Upper lobe of left lung (tissue), 6 donors: Measurements from ENCODE around the gene PUSL1. TPM values are rescaled to one million over a fixed set of nuclear protein-coding genes. Genes with fewer than 3 reads are reported as not detected.

Source experiments
- ATAC-seq, 2 donors: fragments of 200-7000 bp; cut with Tn5 transposase; one replicate each; pipeline ENCODE4 v1.9.1; 2022; ENCODE audit warnings: mild to moderate bottlenecking in 2 of 2, moderate library complexity in 2 of 2; ENCODE audit not compliant: low FRiP score in 2 of 2
- DNase-seq, 2 donors: peaks; one replicate each; pipeline ENCODE4 v3.0.0-alpha.2; 2019 to 2020
- H3K27ac ChIP-seq, 4 donors: fragments of 200-600 bp; sonication (generic); one replicate each; pipeline ENCODE4 v1.5.1; 2016 to 2019
- H3K27me3 ChIP-seq, 4 donors: fragments of 200-600 bp; sonication (generic); one replicate each; pipeline ENCODE4 v1.5.1; 2017 to 2019
- H3K36me3 ChIP-seq, 4 donors: fragments of 200-600 bp; sonication (generic); one replicate each; pipeline ENCODE4 v1.5.1; 2016 to 2019
- H3K4me1 ChIP-seq, 4 donors: fragments of 200-600 bp; sonication (generic); one replicate each; pipeline ENCODE4 v1.5.1; 2018 to 2019
- H3K4me3 ChIP-seq, 4 donors: fragments of 200-600 bp; sonication (generic); one replicate each; pipeline ENCODE4 v1.5.1; 2017 to 2019; ENCODE audit warnings: mild to moderate bottlenecking in 2 of 4, moderate library complexity in 1 of 4
- H3K9me3 ChIP-seq, 4 donors: fragments of 200-600 bp; sonication (generic); one replicate each; pipeline ENCODE4 v1.5.1; 2018 to 2019
- EP300 ChIP-seq, 4 donors: sonication (generic); formaldehyde crosslinking; IDR thresholded peaks; one replicate each; pipeline ENCODE4 v1.5.1; 2017; ENCODE audit warnings: antibody characterized with exemption in 4 of 4, control low read depth in 2 of 4
- POLR2A ChIP-seq, 4 donors: fragments of 450-650 bp; IDR thresholded peaks; one replicate each; pipeline ENCODE4 v1.5.1; 2016 to 2017; ENCODE audit warnings: antibody characterized with exemption in 4 of 4, mild to moderate bottlenecking in 2 of 4
- POLR2AphosphoS5 ChIP-seq, 2 donors: sonication (generic); formaldehyde crosslinking; IDR thresholded peaks; one replicate each; pipeline ENCODE4 v1.5.1; 2017; ENCODE audit warnings: antibody characterized with exemption in 2 of 2
- WGBS, 2 donors: methylation state at CpG; one replicate each; pipeline ENCODE4 v1.1.5; 2017 to 2018; 5-methylcytosine and 5-hydroxymethylcytosine counted together
- total RNA-seq, 6 donors: library from RNA; depleted of rRNA in 4 of 6; stranded (reverse); fragments of >200 nt in 4 of 6; gene quantifications; one replicate each; pipeline versions ENCODE4 v1.1.0 to v1.2.1, GENCODE V29; 2016 to 2021
- TF ChIP-seq, protein P1 (sequence below), 6 experiments: fragments of 450-650 bp in 4 of 6; fragments of 200-600 bp in 2 of 6; sonication (generic) in 2 of 6; IDR thresholded peaks; one replicate each; pipeline ENCODE4 v1.5.1; 2016 to 2019; ENCODE audit warnings: antibody characterized with exemption in 6 of 6
- donor health status: DM: no; HTN: no; CAD: no; lungs with moderate emphysema.
- donor health status: DM: no; HTN: yes; CAD: no; lungs with severe emphysema.

PUSL1 gene
- total RNA-seq, 6 donors from 2014 or later = 16.8 to 38.8 (median 23.0) TPM

DNA sequence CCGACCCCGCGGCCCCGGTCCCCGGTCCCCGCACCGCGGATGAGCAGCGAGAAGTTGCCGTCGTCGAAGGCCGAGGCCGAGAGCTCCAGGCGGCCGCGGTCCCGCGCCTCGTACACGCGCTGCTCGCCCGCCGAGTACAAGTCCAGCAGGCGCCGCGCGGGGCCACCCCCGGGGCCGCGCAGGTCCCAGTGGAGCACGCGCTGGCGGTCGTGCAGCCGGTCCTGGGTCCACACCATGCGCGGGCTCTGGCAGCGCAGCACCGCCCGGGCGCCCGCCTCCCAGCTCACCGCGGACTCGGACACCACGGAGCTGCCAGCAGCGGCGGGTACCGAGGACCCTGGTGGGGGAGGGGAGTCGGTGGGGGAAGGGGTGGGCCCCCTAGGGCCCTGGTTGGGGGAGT lies 47.0 kb downstream of the PUSL1 start:
- WGBS, 2 donors = 13% methylated on average over 17 of the region's 52 CpGs; no CpG with 5 or more reads in 1 of the 2 donors
- Histone ChIP-seq H3K36me3 (peaks cover 0 to 6% (median 0%) of the 10 kb centered on the region in 4 donors), H3K4me1 (peaks cover 31 to 69% (median 63%) of the 10 kb centered on the region in 4 donors), H3K27ac (peak overlapping the region in 2 of 4 donors; percentile 42 to 81), H3K9me3 (no peaks in the 10 kb centered on the region), H3K27me3 (peaks cover 2 to 54% (median 29%) of the 10 kb centered on the region in 4 donors), H3K4me3 (peak overlapping the region in 3 of 4 donors; percentile 9 to 30 (median 29))
- DNase-seq (peak in 1 of 2 donors; percentile 91), ATAC-seq (no peak)
- TF ChIP-seq, protein P1, sequence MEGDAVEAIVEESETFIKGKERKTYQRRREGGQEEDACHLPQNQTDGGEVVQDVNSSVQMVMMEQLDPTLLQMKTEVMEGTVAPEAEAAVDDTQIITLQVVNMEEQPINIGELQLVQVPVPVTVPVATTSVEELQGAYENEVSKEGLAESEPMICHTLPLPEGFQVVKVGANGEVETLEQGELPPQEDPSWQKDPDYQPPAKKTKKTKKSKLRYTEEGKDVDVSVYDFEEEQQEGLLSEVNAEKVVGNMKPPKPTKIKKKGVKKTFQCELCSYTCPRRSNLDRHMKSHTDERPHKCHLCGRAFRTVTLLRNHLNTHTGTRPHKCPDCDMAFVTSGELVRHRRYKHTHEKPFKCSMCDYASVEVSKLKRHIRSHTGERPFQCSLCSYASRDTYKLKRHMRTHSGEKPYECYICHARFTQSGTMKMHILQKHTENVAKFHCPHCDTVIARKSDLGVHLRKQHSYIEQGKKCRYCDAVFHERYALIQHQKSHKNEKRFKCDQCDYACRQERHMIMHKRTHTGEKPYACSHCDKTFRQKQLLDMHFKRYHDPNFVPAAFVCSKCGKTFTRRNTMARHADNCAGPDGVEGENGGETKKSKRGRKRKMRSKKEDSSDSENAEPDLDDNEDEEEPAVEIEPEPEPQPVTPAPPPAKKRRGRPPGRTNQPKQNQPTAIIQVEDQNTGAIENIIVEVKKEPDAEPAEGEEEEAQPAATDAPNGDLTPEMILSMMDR (IDR thresholded peaks at IDR 0.05) = no peak
- TF ChIP-seq POLR2A (IDR thresholded peaks at IDR 0.05) (no peak), EP300 (IDR thresholded peaks at IDR 0.05) (no peak), POLR2AphosphoS5 (IDR thresholded peaks at IDR 0.05) (no peak)

DNA sequence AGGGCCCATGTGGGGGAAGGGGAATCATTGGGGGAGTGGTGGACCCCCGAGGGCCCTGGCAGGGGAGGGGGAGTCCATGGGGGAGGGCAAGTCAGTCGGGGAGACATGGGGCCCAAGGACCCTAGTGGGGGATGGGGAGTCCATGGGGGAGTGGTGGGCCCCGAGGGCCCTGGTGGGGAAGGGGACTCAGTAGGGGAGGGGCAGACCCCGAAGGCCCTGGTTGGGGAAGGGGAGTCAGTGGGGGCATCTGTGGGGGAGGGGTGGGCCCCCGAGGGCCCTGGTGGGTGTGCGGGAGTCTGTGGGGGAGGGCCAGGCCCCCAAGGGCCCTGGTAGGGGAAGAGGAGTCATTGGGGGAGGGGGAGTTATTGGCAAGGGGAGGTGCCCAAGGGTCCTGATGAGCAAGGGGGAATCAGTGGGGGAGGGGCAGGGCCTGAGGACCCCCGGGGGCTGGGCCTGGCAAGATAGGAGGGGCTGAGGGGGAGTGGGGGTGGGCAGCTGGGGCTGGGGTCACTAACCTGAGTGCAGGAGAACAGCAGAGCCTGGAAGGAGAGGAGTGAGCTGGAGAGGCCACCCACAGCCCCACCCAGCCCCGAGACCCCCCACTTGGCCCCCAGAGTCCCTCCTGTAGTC lies 47.9 kb downstream of the PUSL1 start:
- peaks cover 40 to 74% (median 65%) of the 10 kb centered on the region in 4 donors for H3K4me1 ChIP-seq
- 44 to 60% methylated on average over 1 to 5 of the region's 8 CpGs for WGBS, 2 donors

DNA sequence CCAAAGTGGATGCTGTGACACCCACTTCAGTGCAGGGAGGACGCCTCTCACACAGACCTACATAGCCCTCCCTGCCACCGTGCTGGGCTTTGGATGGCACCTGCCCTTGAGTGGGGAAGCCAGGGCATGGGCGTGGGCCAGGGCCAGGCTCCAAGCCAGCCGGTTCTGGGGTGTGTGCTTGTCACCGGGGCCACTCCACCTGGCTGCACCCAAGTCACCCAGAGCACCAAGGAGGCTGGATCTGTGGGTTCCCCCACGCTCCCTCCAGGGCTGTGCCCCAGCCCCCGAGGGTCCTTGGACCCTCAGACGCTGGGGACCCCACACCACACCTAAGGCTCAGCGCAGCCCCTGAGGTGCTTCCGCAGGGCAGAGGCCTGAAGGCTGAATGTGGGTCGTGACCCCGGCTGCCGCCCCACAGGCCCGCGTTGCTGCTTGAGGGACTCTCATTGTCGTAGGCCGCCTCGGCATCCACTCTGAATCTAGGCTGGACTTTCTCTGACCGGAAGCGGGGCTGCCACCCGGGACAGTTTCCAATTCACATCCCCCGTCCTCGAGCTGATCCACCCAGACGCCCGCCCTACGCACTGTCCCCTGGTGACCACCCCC lies 48.5 kb downstream of the PUSL1 start:
- DNase-seq = peak in 1 of 2 donors; percentile 83
- peaks cover 0 to 6% (median 0%) of the 10 kb centered on the region in 4 donors for H3K36me3 ChIP-seq
- peak overlapping the region; percentile 22 to 53 (median 44) for H3K4me3 ChIP-seq
- no peaks in the 10 kb centered on the region for H3K9me3 ChIP-seq
- H3K27me3 ChIP-seq = peaks cover 2 to 54% (median 29%) of the 10 kb centered on the region in 4 donors
- peak overlapping the region; percentile 76 to 85 (median 83) for H3K27ac ChIP-seq
- peaks cover 41 to 72% (median 62%) of the 10 kb centered on the region in 4 donors for H3K4me1 ChIP-seq
- ATAC-seq = peak in 1 of 2 donors; percentile 12
- WGBS, 2 donors = 9 to 33% methylated on average over 8 to 24 of the region's 26 CpGs
- TF ChIP-seq POLR2AphosphoS5 (IDR thresholded peaks at IDR 0.05) = no peak
- TF ChIP-seq, protein P1 (IDR thresholded peaks at IDR 0.05) = no peak
- TF ChIP-seq POLR2A (IDR thresholded peaks at IDR 0.05) = no peak
- no peak for TF ChIP-seq EP300 (IDR thresholded peaks at IDR 0.05)

More for the DNA sequence above, 47.9 kb downstream of the PUSL1 start:
- H3K4me3 ChIP-seq = peak overlapping the region in 3 of 4 donors; percentile 38 to 53 (median 51)
- peaks cover 0 to 6% (median 0%) of the 10 kb centered on the region in 4 donors for H3K36me3 ChIP-seq
- TF ChIP-seq, protein P1 (IDR thresholded peaks at IDR 0.05) = no peak
- TF ChIP-seq POLR2AphosphoS5 (IDR thresholded peaks at IDR 0.05) (no peak), EP300 (IDR thresholded peaks at IDR 0.05) (no peak), POLR2A (IDR thresholded peaks at IDR 0.05) (no peak)
- DNase-seq = no peak
- no peaks in the 10 kb centered on the region for H3K9me3 ChIP-seq
- no peak for ATAC-seq
- peak overlapping the region; percentile 76 to 85 (median 83) for H3K27ac ChIP-seq
- peaks cover 2 to 54% (median 29%) of the 10 kb centered on the region in 4 donors for H3K27me3 ChIP-seq

DNA sequence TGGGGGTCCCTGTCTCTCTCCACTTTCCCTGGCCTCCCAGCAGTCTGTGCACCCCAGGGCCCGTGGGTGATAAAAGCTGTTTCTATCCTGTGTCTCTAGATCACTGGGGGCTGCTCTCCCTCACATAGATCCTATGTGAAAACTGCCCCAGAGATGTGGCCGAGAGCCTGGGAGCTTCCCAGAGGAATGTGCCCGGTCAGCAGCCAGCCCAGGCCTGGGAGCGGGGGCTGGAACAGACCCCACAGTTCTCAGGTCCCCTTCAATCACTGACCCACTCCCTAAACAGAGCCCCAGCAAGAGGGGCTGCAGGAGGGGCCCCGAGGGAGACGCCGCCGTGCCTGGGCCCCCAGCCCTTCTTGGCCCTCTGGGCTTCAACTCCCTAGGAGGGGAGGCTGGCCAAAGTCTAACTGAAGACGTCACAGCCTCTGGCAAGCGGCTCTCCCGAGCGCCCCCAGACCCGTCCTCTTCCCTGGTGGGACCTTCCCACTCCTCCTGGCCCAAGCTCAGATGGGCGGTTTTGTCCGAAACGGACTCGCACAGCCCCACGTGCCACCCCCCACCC lies 49.6 kb downstream of the PUSL1 start:
- H3K4me1 ChIP-seq = peaks cover 36 to 65% (median 58%) of the 10 kb centered on the region in 4 donors
- H3K27me3 ChIP-seq = peaks cover 2 to 51% (median 27%) of the 10 kb centered on the region in 4 donors
- TF ChIP-seq POLR2AphosphoS5 (IDR thresholded peaks at IDR 0.05) = no peak
- TF ChIP-seq EP300 (IDR thresholded peaks at IDR 0.05) = no peak
- TF ChIP-seq POLR2A (IDR thresholded peaks at IDR 0.05) = no peak
- TF ChIP-seq, protein P1 (IDR thresholded peaks at IDR 0.05) = no peak
- 7 to 62% methylated on average over 3 to 11 of the region's 18 CpGs for WGBS, 2 donors
- H3K9me3 ChIP-seq = no peaks in the 10 kb centered on the region
- ATAC-seq (no peak), DNase-seq (no peak)
- H3K27ac ChIP-seq = peak overlapping the region; percentile 76 to 85 (median 83)
- peaks cover 0 to 6% (median 0%) of the 10 kb centered on the region in 4 donors for H3K36me3 ChIP-seq
- H3K4me3 ChIP-seq = peak overlapping the region; percentile 21 to 53 (median 44)
